DND-41 (cell line): ENCODE measurements around the gene BAHCC1.

Experiments used
- ATAC-seq: fragments of 200-7000 bp; cut with Tn5 transposase; 3 replicates; pipeline ENCODE4 v1.9.1; 2021; ENCODE audit warnings: low read depth; ENCODE audit not compliant: insufficient read depth
- DNase-seq: peaks from one replicate; pipeline ENCODE4 v3.0.0-alpha.2; 2020
- H2AFZ ChIP-seq: 2 replicates; pipeline ENCODE4 v1.6.0; 2012; ENCODE audit warnings: low read depth, low read length
- H3K27ac ChIP-seq: 2 replicates; pipeline ENCODE4 v1.5.1; 2012; ENCODE audit warnings: low read length, inconsistent platforms
- H3K27me3 ChIP-seq: fragments of 200-600 bp; sonication (generic); 2 replicates; pipeline ENCODE4 v1.6.0; 2012; ENCODE audit warnings: low read length, mild to moderate bottlenecking, inconsistent platforms; ENCODE audit not compliant: insufficient read depth, poor library complexity
- H3K36me3 ChIP-seq: 2 replicates; pipeline ENCODE4 v1.5.1; 2012; ENCODE audit warnings: low read length, inconsistent platforms; ENCODE audit not compliant: insufficient read depth
- H3K4me1 ChIP-seq: 2 replicates; pipeline ENCODE4 v1.5.1; 2012; ENCODE audit warnings: mild to moderate bottlenecking, low read length; ENCODE audit not compliant: insufficient read depth
- H3K4me2 ChIP-seq: 2 replicates; pipeline ENCODE4 v1.6.0; 2012; ENCODE audit warnings: mild to moderate bottlenecking, moderate library complexity, low read length, inconsistent platforms; ENCODE audit not compliant: insufficient read depth
- H3K4me3 ChIP-seq, 2 experiments: fragments of 200-600 bp in 1 of 2; shearing (Covaris generic) in 1 of 2; 2 replicates each; pipeline ENCODE4 v1.5.1; 2012 to 2016; ENCODE audit warnings: inconsistent platforms in 2 of 2, low read length in 2 of 2, mild to moderate bottlenecking in 2 of 2, low read depth in 1 of 2, moderate library complexity in 1 of 2
- H3K79me2 ChIP-seq: 2 replicates; pipeline ENCODE4 v1.6.0; 2012; ENCODE audit warnings: low read length, inconsistent platforms; ENCODE audit not compliant: insufficient read depth
- H3K9ac ChIP-seq: 2 replicates; pipeline ENCODE4 v1.6.0; 2012; ENCODE audit warnings: low read depth, mild to moderate bottlenecking, inconsistent platforms, low read length, moderate library complexity
- H3K9me3 ChIP-seq: 2 replicates; pipeline ENCODE4 v1.5.1; 2012; ENCODE audit warnings: low read length, moderate library complexity, mild to moderate bottlenecking, inconsistent platforms; ENCODE audit not compliant: insufficient read depth, severe bottlenecking
- H4K20me1 ChIP-seq: 2 replicates; pipeline ENCODE4 v1.6.0; 2012; ENCODE audit warnings: low read length; ENCODE audit not compliant: insufficient read depth
- EZH2 ChIP-seq: IDR thresholded peaks from 3 replicates; pipeline ENCODE4 v1.6.1; 2012; ENCODE audit warnings: borderline replicate concordance, low read depth, mild to moderate bottlenecking, moderate library complexity, low read length, inconsistent platforms; ENCODE audit not compliant: severe bottlenecking
- TF ChIP-seq, protein P1 (sequence below): IDR thresholded peaks from 2 replicates; pipeline ENCODE4 v1.5.1; 2012; ENCODE audit warnings: borderline replicate concordance, low read length, moderate library complexity, mild to moderate bottlenecking; ENCODE audit not compliant: poor library complexity, severe bottlenecking; ENCODE audit errors: extremely low read depth

Gene BAHCC1

DNA sequence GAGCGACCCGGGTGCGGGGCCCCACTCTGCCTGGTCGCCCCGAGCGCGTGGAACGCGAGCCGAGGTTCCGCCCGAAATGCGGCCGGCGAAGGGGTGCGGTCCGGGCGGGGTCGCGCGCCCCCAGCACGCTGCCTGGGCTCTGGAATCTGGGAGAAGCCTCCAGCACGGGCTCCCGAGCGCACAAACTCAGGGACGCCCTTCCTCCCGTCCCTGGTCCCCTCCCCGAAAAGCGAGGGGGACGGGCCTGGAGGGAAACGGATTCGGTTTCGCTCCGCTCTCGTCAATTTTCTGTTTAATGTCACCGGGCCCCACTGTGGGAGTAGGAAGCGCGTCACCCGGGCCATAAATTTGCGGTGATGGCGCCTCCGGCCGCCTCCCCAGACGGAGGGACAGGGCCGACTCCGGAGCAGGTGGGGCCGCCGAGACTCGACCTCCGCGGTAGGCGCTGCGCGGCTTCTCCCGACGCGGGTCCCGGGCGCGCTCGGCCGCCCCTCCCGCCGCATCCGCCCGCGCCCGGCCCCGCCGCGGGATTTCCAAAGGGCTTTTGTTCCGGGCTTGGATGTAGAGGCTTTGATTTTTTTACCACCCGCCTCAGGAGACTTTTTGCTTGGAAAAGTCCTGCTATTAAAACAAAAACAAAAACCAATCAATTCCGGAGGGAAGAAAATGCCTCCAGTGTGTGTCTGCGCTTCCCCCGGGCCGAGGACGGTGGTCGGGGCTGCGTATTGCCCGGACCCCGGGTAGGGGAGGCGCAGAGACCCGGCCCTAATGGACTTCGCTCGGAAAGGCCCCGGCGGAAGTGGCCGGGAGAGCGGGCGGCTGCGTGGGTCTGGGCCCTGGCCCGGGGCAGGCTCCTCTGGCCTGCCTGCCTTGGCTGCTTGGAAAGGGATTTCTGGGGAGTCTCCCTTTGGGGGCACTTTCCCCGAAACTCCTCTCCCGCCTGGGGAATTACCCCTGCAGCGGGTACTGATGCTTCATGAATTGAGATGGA lies 7.9 kb upstream of the BAHCC1 start:
- Histone ChIP-seq H3K79me2 (no peaks in the 10 kb centered on the region), H3K27me3 (peaks cover 71% of the 10 kb centered on the region), H3K9ac (peak overlapping the region; percentile 7; the same call in 1 of the 2 replicates), H3K4me1 (peaks cover 5% of the 10 kb centered on the region), H3K4me2 (peak overlapping the region; percentile 42), H3K4me3 (peak overlapping the region in 1 of 2 experiments; percentile 36; a peak in 1 of 4 replicates), H4K20me1 (peaks cover 30% of the 10 kb centered on the region), H3K27ac (no peak overlapping the region), H3K36me3 (no peaks in the 10 kb centered on the region), H3K9me3 (no peaks in the 10 kb centered on the region), H2AFZ (no peak overlapping the region)
- DNase-seq: peak; percentile 16
- ATAC-seq: 0 out of 3 replicates have a peak, but pooled peaks have one; percentile 24
- TF ChIP-seq EZH2: peak; percentile 86
- TF ChIP-seq, protein P1, sequence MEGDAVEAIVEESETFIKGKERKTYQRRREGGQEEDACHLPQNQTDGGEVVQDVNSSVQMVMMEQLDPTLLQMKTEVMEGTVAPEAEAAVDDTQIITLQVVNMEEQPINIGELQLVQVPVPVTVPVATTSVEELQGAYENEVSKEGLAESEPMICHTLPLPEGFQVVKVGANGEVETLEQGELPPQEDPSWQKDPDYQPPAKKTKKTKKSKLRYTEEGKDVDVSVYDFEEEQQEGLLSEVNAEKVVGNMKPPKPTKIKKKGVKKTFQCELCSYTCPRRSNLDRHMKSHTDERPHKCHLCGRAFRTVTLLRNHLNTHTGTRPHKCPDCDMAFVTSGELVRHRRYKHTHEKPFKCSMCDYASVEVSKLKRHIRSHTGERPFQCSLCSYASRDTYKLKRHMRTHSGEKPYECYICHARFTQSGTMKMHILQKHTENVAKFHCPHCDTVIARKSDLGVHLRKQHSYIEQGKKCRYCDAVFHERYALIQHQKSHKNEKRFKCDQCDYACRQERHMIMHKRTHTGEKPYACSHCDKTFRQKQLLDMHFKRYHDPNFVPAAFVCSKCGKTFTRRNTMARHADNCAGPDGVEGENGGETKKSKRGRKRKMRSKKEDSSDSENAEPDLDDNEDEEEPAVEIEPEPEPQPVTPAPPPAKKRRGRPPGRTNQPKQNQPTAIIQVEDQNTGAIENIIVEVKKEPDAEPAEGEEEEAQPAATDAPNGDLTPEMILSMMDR: no peak

DNA sequence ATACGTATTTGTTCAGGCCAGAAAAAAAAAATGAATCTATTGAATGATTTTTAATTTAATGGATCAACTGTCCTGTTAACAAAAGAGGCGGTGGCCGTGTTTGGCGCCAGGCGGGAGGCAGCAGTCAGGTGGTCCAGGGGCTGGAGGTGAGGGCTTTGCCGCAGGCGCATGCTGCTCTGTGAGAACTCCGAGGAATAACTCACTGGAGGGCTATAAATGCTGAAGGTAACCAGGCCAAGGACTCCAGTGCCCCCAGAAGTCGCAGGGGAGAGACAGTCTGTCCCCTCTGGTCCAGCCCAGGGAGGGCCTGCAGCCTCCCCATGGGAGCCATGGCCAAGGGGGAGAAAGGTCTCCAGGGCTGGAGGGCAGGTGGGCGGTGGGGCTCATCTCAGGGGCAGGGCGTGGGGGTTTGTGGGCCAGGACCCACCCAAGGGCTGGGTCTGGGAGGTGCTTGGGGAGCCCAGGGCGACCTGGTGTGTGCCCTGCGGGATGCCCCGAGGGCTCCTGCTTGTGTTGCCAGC lies 7.1 kb upstream of the BAHCC1 start:
- Histone ChIP-seq H3K27me3 (peaks cover 79% of the 10 kb centered on the region), H3K79me2 (no peaks in the 10 kb centered on the region), H3K4me2 (no peak overlapping the region), H3K9me3 (no peaks in the 10 kb centered on the region), H4K20me1 (peaks cover 32% of the 10 kb centered on the region), H3K9ac (no peak overlapping the region), H3K4me3 (no peak overlapping the region), H2AFZ (no peak overlapping the region), H3K27ac (no peak overlapping the region), H3K36me3 (no peaks in the 10 kb centered on the region), H3K4me1 (peaks cover 8% of the 10 kb centered on the region)
- ATAC-seq (no peak), DNase-seq (no peak)
- TF ChIP-seq, protein P1: no peak
- no peak for TF ChIP-seq EZH2

DNA sequence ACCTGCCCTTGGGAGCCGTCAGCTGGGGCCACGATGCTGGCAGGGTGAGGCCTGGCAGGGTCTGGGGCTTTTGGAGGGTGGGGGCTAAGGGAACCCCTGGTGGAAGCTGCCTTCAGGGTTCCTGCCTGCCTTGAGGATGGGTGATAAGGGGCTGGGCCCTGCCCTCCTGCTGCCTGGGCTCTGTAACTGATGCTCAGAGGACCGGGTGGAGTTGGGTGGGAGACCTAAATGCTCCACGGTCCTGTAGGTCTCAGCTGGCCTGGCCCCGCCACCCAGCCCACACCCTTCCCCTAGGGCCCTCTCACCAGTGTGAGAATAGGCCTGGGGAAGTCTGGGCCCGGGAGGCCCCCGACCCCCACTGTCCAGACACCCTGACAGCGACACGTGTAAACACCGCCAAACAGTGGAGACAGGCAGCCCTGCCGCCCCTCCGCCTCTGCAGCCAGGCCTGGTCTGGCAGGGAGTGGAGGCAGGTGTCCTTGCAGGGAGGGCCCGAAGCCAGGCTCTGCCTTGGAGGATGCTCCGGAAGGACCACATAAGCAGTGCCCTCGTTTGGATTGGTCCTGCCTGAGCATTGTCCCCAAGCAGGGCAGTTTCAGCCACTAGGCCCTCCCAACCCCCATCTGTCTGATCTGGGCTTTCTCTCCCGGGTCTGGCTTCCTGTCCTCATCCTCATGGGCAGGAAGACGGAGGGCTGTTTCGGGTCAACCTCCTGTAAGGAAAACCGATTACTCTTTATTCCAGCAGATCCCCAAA lies 6.5 kb upstream of the BAHCC1 start:
- H3K27me3 ChIP-seq: peaks cover 85% of the 10 kb centered on the region
- H3K79me2 ChIP-seq: no peaks in the 10 kb centered on the region
- H3K4me1 ChIP-seq: peaks cover 14% of the 10 kb centered on the region
- H4K20me1 ChIP-seq: peaks cover 32% of the 10 kb centered on the region
- H2AFZ ChIP-seq: no peak overlapping the region
- no peaks in the 10 kb centered on the region for H3K9me3 ChIP-seq
- no peak for ATAC-seq
- no peak for TF ChIP-seq EZH2
- TF ChIP-seq, protein P1: no peak
- DNase-seq: no peak
- H3K9ac ChIP-seq: no peak overlapping the region
- H3K4me3 ChIP-seq: no peak overlapping the region
- H3K4me2 ChIP-seq: no peak overlapping the region
- H3K36me3 ChIP-seq: no peaks in the 10 kb centered on the region
- H3K27ac ChIP-seq: no peak overlapping the region
